A549 treated with Mapracorat at 1 μM for 4 hours (cell line): ENCODE data around the gene GLIS1. TPM values are rescaled to one million over a fixed set of nuclear protein-coding genes. Genes with fewer than 3 reads are reported as not detected.

Experiments
- total RNA-seq: library from RNA; stranded (reverse); fragments of 200-300 nt; extraction: Qiagen RNA extraction; gene quantifications from 5 replicates; pipeline ENCODE4 v1.2.3, GENCODE V29; 2022

GLIS1 gene
- total RNA-seq = 0.05 to 0.07 TPM (median 0.06 TPM) in 3 of 5 replicates, not detected in the others

GRCh38 chr1:53739109-53739681 is at the start of gene GLIS1:
Gene GLIS1, minus strand, starts transcription at chr1:53739164. Its CDS starts 1,100 bp downstream, at chr1:53738064.

GRCh38 chr1:53459321-53460175 is 279.4 kb downstream of the GLIS1 start, which contains the start of gene DMRTB1:
Gene DMRTB1, plus strand, starts transcription at chr1:53459399. Its CDS starts 55 bp downstream, at chr1:53459454.

Other genes starting within 250 kb of the GLIS1 start
- 20.8 to 25.0 TPM (median 23.6 TPM) in 5 replicates for gene NDC1, start 99.1 kb upstream of the GLIS1 start, total RNA-seq
- gene YIPF1, start 150.6 kb upstream of the GLIS1 start, total RNA-seq = 11.2 to 14.5 TPM (median 12.3 TPM) in 5 replicates
- not detected in 5 replicates for gene DIO1, start 155.0 kb upstream of the GLIS1 start, total RNA-seq
- 26.2 to 42.2 TPM (median 28.2 TPM) in 5 replicates for gene IFT25, start 206.5 kb upstream of the GLIS1 start, total RNA-seq
- 27.0 to 31.7 TPM (median 29.3 TPM) in 5 replicates for gene LRRC42, start 207.2 kb upstream of the GLIS1 start, total RNA-seq